Measurements from ENCODE around the gene ANKRD44.

The ANKRD44 gene

GRCh38 chr2:196957442-196957841 lies 353.1 kb downstream of the ANKRD44 start:
- Histone ChIP-seq H3K27me3 (ENCODE audit: control insufficient read depth, insufficient read depth, low read length) (no peaks in the 10 kb centered on the region), H3K36me3 (ENCODE audit: control insufficient read depth, insufficient read depth, low read length) (no peaks in the 10 kb centered on the region), H3K9me3 (ENCODE audit: control insufficient read depth, insufficient read depth, low read length) (no peaks in the 10 kb centered on the region), H3K4me3 (ENCODE audit: low read depth, low read length) (no peak overlapping the region), H3K4me1 (ENCODE audit: control insufficient read depth, insufficient read depth, low read length) (peaks cover 8% of the 10 kb centered on the region), H3K9ac (ENCODE audit: low read depth, low read length) (no peak overlapping the region)

- Histone ChIP-seq H3K9me3 (ENCODE audit: control insufficient read depth, insufficient read depth, low read length) (no peaks in the 10 kb centered on the region), H3K36me3 (ENCODE audit: control insufficient read depth, insufficient read depth, low read length) (no peaks in the 10 kb centered on the region), H3K4me3 (ENCODE audit: low read depth, low read length) (no peak overlapping the region), H3K4me1 (ENCODE audit: control insufficient read depth, insufficient read depth, low read length) (peaks cover 8% of the 10 kb centered on the region), H3K9ac (ENCODE audit: low read depth, low read length) (no peak overlapping the region), H3K27me3 (ENCODE audit: control insufficient read depth, insufficient read depth, low read length) (no peaks in the 10 kb centered on the region)
These were observed 354.5 kb downstream of the ANKRD44 start for GRCh38 chr2:196956069-196956468.

- peaks cover 8% of the 10 kb centered on the region for H3K4me1 ChIP-seq (ENCODE audit: control insufficient read depth, insufficient read depth, low read length)
- no peaks in the 10 kb centered on the region for H3K27me3 ChIP-seq (ENCODE audit: control insufficient read depth, insufficient read depth, low read length)
- no peaks in the 10 kb centered on the region for H3K9me3 ChIP-seq (ENCODE audit: control insufficient read depth, insufficient read depth, low read length)
- no peak overlapping the region for H3K9ac ChIP-seq (ENCODE audit: low read depth, low read length)
- no peaks in the 10 kb centered on the region for H3K36me3 ChIP-seq (ENCODE audit: control insufficient read depth, insufficient read depth, low read length)
- H3K4me3 ChIP-seq (ENCODE audit: low read depth, low read length): no peak overlapping the region
These were observed 355.5 kb downstream of the ANKRD44 start for GRCh38 chr2:196955036-196955435.

- Histone ChIP-seq H3K4me3 (ENCODE audit: low read depth, low read length) (no peak overlapping the region), H3K27me3 (ENCODE audit: control insufficient read depth, insufficient read depth, low read length) (no peaks in the 10 kb centered on the region), H3K9me3 (ENCODE audit: control insufficient read depth, insufficient read depth, low read length) (no peaks in the 10 kb centered on the region), H3K4me1 (ENCODE audit: control insufficient read depth, insufficient read depth, low read length) (peaks cover 8% of the 10 kb centered on the region), H3K9ac (ENCODE audit: low read depth, low read length) (no peak overlapping the region), H3K36me3 (ENCODE audit: control insufficient read depth, insufficient read depth, low read length) (no peaks in the 10 kb centered on the region)
These were observed 356.6 kb downstream of the ANKRD44 start for GRCh38 chr2:196954001-196954400.

GRCh38 chr2:196952936-196953335 lies 357.6 kb downstream of the ANKRD44 start:
- Histone ChIP-seq H3K9ac (ENCODE audit: low read depth, low read length) (no peak overlapping the region), H3K4me1 (ENCODE audit: control insufficient read depth, insufficient read depth, low read length) (peaks cover 6% of the 10 kb centered on the region), H3K9me3 (ENCODE audit: control insufficient read depth, insufficient read depth, low read length) (no peaks in the 10 kb centered on the region), H3K4me3 (ENCODE audit: low read depth, low read length) (no peak overlapping the region), H3K27me3 (ENCODE audit: control insufficient read depth, insufficient read depth, low read length) (no peaks in the 10 kb centered on the region), H3K36me3 (ENCODE audit: control insufficient read depth, insufficient read depth, low read length) (no peaks in the 10 kb centered on the region)

- Histone ChIP-seq H3K9me3 (ENCODE audit: control insufficient read depth, insufficient read depth, low read length) (no peaks in the 10 kb centered on the region), H3K4me1 (ENCODE audit: control insufficient read depth, insufficient read depth, low read length) (peaks cover 6% of the 10 kb centered on the region), H3K36me3 (ENCODE audit: control insufficient read depth, insufficient read depth, low read length) (no peaks in the 10 kb centered on the region), H3K9ac (ENCODE audit: low read depth, low read length) (no peak overlapping the region), H3K4me3 (ENCODE audit: low read depth, low read length) (no peak overlapping the region), H3K27me3 (ENCODE audit: control insufficient read depth, insufficient read depth, low read length) (no peaks in the 10 kb centered on the region)
These were observed 358.6 kb downstream of the ANKRD44 start for GRCh38 chr2:196951973-196952372.

GRCh38 chr2:196949116-196949515 lies 361.5 kb downstream of the ANKRD44 start:
- Histone ChIP-seq H3K36me3 (ENCODE audit: control insufficient read depth, insufficient read depth, low read length) (no peaks in the 10 kb centered on the region), H3K4me1 (ENCODE audit: control insufficient read depth, insufficient read depth, low read length) (no peaks in the 10 kb centered on the region), H3K9ac (ENCODE audit: low read depth, low read length) (no peak overlapping the region), H3K9me3 (ENCODE audit: control insufficient read depth, insufficient read depth, low read length) (no peaks in the 10 kb centered on the region), H3K27me3 (ENCODE audit: control insufficient read depth, insufficient read depth, low read length) (no peaks in the 10 kb centered on the region), H3K4me3 (ENCODE audit: low read depth, low read length) (no peak overlapping the region)

- H3K4me1 ChIP-seq (ENCODE audit: control insufficient read depth, insufficient read depth, low read length): no peaks in the 10 kb centered on the region
- H3K9ac ChIP-seq (ENCODE audit: low read depth, low read length): no peak overlapping the region
These were observed 366.0 kb downstream of the ANKRD44 start for GRCh38 chr2:196944570-196944969.

GRCh38 chr2:196941398-196942078 lies 369.0 kb downstream of the ANKRD44 start:
- H3K4me3 ChIP-seq (ENCODE audit: low read depth, low read length): no peak overlapping the region
- no peaks in the 10 kb centered on the region for H3K9me3 ChIP-seq (ENCODE audit: control insufficient read depth, insufficient read depth, low read length)
- no peaks in the 10 kb centered on the region for H3K36me3 ChIP-seq (ENCODE audit: control insufficient read depth, insufficient read depth, low read length)
- H3K4me1 ChIP-seq (ENCODE audit: control insufficient read depth, insufficient read depth, low read length): no peaks in the 10 kb centered on the region
- no peaks in the 10 kb centered on the region for H3K27me3 ChIP-seq (ENCODE audit: control insufficient read depth, insufficient read depth, low read length)
- H3K9ac ChIP-seq (ENCODE audit: low read depth, low read length): no peak overlapping the region

More at GRCh38 chr2:196944570-196944969, 366.0 kb downstream of the ANKRD44 start:
- Histone ChIP-seq H3K9me3 (ENCODE audit: control insufficient read depth, insufficient read depth, low read length) (no peaks in the 10 kb centered on the region), H3K36me3 (ENCODE audit: control insufficient read depth, insufficient read depth, low read length) (no peaks in the 10 kb centered on the region), H3K4me3 (ENCODE audit: low read depth, low read length) (no peak overlapping the region), H3K27me3 (ENCODE audit: control insufficient read depth, insufficient read depth, low read length) (no peaks in the 10 kb centered on the region)

- H3K9ac ChIP-seq (ENCODE audit: low read depth, low read length): no peak overlapping the region
- no peak overlapping the region for H3K4me3 ChIP-seq (ENCODE audit: low read depth, low read length)
- no peaks in the 10 kb centered on the region for H3K9me3 ChIP-seq (ENCODE audit: control insufficient read depth, insufficient read depth, low read length)
- H3K4me1 ChIP-seq (ENCODE audit: control insufficient read depth, insufficient read depth, low read length): no peaks in the 10 kb centered on the region
- no peaks in the 10 kb centered on the region for H3K36me3 ChIP-seq (ENCODE audit: control insufficient read depth, insufficient read depth, low read length)
- no peaks in the 10 kb centered on the region for H3K27me3 ChIP-seq (ENCODE audit: control insufficient read depth, insufficient read depth, low read length)
These were observed 371.2 kb downstream of the ANKRD44 start for GRCh38 chr2:196939371-196939770.

All from iPS-15b (cell line).